ENCODE data around the gene MRGPRE.

Gene MRGPRE

DNA sequence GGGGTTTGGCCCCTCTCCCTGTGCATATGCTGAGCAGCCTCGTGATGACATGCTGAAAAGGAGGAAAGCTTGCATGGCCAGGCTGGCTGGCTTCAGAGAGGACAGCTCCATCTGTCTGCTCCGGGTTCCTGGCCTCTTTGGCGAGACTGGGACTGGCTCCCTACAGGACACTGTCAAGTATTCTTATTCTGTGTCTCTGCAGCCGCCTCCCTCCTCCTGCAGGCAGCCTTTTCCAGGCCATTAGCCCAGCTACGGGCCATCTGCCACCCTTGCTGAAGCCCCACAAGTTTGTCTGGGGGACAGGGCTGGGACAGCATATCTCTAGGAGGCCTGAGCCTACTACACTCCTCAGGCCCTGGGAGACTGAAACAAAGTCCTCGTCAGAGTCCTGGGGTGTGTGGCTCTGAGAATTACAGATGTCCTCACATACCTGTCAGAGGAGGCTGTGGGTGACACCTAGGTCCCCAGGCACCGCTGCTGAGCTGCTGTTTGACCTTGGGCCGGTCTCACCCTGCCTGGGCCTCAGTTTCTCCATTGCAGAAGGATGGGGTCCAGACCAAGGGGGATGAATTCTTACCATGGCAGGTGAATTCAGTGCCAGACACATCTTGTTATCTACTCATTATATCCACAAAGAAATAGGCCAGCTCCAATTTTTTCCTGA, 24.6 kb downstream of the MRGPRE start:
- no peak for DNase-seq

DNA sequence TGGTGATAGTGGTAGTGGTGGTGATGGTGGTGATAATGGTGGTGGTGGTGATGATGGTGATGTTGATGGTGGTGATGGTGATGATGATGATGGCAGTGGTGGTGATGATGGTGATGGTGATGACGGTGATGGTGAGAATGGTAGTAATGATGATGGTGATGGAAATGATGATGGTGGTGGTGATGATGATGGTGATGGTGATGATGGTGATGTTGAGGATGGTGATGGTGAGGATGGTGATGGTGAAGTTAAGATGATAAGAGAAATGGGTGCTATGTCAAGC, 25.4 kb downstream of the MRGPRE start:
- DNase-seq = no peak

DNA sequence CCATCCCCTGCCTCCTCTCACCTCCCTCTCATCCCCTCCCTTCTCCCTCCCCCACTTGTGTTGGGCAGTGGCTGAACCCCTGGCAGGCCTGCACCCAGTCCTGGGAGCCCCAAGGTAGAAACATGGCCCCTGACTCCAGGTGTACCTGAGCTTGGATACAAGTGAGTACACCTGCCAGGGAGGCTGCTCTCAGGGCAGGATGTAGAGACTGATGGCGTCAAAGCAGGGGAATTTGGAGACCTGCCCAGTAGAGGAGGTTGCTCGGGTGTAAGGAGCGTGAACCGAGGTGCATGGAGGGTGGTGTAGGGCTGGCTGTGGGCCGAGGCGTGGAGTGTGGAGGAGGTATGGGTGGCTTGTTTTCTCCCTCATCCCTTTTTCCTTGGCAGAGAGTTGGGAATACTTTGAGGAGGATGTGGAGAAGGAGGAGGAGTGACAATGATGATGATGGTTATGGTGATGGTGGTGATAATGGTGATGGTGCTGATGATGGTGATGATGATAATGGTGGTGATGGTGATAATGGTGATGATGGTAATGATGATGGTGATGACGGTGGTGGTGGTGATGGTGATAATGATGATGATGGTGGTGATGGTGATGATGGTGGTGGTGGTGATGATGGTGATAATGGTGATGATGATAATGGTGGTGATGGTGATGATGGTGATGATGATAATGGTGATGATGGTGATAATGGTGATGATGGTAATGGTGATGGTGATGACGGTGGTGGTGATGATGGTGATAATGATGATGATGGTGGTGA, 25.9 kb downstream of the MRGPRE start:
- DNase-seq = no peak

DNA sequence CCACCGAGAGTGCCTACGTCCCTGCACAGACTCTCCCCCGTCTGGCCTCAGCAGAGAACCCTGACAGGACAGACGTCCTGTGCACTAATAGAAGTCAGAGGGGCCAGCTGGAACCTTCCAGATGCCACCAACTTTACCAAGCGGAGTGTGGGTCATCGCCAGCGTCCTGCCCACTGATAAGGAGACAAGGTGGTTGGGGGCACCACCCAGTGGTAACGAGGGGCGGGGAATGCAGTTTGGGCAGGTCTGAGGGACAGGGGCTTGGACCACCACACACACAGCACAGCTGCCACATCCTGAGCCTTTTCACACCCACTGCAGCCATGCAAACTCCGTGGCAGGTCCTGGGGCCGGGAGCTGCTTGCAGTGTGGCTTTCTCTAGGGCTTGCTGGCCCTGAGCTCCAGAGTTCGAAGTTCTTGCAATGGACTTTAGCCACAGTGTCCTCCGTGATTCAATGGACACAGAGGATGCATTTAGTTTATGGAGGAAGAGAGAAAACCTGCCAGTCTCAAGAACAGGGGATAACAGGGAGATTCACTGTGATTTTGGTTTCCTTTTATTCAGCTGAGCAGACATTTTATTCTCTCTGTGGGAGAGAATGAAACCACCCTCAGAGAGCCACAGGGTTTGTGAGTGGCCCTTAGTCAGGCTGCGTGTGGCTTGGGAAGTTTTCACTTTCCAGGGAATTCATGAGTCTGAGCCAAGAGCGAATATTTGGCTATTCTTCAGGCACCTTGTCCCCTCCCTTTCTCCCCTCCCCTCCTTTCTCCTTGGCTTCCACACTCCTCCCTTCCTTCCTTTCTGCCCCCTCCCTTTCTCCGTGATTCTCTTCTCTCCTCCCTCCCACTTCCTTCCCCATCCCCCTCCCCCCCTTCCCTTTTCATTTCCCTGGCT, 26.7 kb downstream of the MRGPRE start:
- no peak for DNase-seq

DNA sequence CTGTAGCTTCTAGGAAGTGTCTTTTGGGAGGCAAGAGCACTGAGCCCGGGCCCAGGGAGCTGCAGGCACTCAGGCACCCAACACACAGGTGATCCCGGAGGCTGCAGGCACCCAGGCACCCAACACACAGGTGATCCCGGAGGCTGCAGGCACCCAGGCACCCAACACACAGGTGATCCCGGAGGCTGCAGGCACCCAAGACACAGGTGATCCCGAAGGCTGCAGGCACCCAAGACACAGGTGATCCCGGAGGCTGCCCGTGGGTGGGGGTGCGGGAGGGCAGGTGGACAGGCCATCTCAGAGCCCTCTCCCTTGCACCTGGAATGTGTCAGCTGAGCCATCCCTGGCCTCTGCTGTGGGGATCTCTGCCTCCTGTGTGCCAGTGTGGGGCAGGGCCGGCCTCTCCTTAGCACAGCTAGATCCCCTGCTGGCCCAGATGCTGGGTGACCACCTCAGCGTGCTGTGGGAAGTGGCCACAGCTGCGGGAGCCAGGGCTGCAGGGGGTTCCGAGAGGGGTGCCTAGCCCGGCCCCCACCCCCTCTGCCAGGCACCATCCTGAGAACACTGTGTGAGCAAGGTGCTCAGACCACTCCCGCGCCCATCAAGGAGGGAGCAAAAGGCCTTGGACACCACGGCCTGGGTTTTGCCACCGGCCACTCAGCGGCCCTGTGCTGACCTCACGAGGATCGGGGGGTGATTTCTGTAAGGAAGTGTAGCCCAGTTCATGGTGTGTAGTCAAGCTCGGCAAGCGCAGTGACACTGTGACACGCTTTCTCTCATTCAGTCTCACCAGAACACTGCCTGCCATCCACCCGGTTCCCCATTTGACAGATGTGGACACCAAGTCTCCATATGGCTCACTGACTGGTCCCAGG, 27.8 kb downstream of the MRGPRE start:
- DNase-seq = no peak

DNA sequence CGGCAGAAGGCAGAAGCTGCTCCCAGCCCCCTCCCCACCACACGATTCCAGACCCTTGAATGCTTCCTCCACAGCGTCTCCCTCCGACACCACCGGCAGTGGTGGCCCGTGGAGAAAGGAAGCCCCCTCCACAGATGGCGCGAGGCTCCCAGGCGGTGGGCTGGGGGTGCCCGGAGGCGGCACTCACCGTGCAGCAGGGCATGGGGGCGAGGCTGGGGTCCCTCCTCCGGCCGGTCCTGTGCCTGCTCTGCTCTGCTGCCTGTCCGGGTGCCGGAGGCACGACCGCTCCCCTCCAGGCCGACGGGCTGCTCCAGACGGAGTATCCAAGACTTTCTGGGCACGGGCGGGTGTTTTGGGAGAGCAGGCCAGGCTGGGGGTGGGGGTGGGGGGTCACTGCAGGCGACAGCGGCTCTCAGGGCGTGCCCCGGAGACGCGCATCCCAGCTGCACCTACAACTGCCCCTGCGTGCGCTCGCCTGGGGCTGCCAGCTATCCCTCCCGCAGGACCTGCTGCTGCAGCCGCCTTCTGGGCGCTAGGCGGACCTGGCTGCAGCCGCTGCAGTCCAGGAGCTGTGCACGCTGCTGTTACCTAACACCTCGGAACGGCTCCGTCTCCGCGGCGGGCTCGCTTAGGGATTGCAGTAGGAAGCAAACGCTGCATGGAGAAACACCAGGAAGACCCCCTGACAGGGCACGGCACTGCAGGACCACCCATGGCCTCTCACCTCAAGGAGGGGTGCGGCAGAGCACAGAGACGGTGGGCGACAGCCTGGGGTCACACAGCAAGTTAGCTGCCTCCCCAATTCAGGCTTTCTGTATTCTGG, 28.8 kb downstream of the MRGPRE start:
- no peak for DNase-seq

DNA sequence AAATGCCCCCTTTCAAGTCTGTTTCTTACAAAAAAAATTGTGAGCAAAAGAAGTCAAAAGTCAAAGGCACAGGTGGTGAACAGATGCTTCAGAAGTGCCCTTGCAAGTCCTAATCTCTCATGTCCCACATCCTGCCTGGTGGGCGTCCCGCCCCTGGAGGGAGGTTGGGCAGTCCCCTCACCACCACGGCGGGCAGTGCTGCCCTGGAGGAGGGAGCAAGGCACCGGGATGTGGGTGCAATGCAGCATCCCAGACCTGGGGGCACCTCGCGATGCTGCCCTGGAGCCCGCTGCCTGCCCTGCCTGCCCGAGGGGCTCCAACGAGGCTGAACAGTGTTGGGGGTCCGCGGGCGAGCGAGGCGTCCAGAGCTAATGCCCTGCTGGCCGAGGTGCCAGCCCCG, 29.5 kb downstream of the MRGPRE start:
- no peak for DNase-seq

DNA sequence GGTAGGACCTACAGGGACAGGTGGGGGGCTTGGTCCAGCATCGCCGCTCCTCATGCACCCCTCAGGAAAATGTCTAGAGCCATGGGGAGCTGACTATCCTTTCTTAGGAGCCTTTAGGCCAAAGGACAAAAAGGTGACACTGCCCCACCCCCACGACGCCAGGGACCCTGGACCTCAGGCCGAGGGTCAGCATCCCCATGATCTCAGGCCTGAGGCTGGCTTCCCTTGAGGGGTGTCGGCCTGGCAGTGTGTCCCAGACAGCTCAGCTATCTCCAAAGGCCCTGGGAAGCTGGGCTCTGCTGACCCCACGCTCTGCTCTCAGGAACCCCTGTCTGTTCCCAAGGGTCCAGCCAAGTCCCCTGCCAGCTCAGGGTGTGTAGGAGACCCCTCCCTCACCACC, 29.9 kb downstream of the MRGPRE start:
- no peak for DNase-seq

DNA sequence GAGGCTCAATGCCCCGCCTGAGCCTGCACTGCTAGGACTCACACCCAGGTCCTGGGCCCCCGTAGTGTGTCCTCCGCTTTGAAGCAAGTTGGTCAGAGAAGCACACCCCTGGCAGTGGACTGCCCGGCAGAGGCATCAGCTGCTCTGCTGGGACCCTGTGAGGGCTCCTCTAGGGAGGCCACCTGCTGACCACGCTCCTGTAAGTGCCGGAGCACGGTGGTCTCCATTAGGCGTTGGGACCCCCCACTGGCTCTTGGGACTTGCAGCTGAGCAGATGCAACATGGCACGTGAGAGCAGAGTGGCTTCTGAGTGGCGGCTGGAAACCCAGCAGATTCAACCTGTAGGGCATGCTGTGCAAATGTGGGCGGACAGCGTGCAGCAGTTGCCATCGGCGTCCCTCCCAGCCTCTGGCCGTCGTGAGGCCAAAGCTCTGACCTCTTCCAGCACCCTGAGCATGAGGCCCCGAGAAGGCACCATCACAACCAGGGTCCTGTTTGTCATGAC, 30.5 kb downstream of the MRGPRE start:
- DNase-seq = no peak

DNA sequence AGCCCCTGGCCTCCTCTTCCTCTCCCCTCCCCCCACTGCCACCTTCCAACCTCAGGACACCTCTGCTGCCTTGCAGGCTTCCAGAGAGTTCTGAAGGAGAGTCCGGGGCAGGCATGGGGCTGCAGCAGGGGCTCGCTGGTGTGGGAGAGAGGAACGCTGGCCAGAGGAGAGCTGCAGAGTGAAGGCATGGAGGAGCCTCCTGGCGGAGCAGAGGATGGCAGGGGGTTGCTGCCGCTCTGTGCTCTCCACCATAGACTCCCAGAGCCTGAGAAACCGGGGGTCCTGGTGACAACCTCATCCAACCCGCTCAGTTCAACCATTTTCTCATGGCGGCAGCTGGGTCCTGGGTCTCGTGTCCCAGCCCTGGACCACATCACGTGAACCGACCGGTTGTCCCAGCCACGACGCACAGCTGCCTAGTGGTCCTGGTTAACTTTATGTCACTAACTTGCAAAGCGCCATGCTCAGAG, 31.1 kb downstream of the MRGPRE start:
- no peak for DNase-seq

DNA sequence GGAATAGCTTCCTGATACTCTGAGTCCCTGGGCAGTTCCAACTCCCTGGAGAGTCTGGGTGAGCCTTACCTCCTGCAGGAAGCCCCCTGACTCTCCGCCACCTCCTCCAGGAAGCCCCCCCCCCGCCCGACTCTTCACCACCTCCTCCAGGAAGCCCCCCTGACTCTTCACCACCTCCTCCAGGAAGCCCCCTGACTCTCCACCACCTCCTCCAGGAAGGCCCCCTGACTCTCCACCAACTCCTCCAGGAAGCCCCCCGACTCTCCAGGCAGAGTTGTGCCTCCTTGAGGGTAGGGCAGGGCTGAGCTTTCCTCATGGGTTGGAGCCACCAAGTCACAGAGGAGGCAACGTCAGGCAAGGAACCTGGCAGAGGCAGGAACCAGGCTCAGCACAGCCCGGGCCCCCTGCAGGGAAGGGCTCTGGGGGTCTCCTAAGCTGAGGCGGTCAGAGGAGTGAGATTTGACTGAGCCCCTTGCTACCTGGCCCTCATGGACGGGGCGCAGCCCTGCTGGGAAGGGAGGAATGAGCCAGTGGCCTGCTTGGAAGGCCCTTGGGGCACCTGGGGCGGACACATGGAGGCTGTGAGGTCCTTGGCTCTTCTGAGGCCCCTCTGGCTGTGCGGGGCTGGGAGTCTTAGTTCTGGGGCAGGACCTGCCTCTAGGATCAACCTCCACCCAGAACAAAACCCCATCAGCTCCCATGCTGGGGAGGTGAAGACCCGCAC, 31.7 kb downstream of the MRGPRE start:
- DNase-seq = no peak

DNA sequence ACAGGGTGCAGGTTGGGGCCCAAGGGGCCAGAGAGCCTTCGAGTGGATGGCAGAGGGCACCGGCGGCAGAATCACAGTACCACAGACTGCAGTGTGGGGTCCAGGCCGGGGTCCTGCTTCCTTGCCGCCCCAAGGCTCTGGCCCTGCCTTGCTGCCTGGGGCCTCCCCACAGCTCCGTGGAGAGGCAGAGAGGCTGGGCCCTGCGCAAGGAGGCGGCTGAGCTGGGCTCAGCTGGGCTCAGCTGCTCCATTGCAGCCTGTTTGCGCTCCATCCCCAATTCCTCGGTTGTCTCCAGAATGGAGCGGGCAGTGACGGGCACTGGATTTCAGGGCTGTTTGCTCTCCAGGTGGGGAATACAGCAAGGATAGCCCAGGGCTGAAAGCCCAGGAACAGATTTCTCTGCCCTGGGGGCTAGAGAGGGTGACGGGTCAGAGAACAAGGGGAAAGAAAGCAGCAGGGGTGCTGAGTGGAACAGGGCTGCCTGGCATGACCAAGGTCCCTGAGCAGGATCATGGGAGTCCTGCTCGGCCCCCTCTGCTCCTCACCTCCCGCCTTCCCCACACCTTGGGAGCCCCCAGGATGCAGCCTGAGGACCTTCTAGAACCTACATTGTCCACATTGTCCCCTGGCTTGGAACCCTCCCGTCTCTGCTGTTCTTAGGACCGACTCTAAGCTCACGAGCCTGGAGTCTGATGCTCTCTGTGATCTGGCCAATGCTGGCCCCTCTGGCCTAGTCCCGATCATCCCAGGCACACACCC, 32.5 kb downstream of the MRGPRE start:
- DNase-seq = no peak

DNA sequence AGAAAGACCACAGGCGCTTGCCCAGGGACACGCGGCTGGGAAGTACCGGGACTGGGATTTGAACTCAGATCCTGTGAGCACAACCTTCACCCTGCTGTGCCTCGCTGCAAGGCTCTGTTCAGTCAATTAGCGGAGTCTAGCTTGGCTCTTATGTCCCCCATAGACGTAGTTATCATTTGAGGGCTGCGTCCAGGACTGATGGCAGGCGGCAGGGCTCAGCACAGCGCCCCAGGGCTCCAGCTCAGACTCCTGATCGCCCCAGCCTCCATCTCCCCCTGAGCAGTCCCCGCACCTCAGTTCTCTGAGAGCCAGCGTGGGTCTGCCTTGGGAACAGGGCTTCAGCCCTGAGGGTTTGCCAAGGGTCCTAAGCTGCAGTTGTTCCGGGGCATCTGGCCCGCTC, 33.4 kb downstream of the MRGPRE start:
- no peak for DNase-seq

DNA sequence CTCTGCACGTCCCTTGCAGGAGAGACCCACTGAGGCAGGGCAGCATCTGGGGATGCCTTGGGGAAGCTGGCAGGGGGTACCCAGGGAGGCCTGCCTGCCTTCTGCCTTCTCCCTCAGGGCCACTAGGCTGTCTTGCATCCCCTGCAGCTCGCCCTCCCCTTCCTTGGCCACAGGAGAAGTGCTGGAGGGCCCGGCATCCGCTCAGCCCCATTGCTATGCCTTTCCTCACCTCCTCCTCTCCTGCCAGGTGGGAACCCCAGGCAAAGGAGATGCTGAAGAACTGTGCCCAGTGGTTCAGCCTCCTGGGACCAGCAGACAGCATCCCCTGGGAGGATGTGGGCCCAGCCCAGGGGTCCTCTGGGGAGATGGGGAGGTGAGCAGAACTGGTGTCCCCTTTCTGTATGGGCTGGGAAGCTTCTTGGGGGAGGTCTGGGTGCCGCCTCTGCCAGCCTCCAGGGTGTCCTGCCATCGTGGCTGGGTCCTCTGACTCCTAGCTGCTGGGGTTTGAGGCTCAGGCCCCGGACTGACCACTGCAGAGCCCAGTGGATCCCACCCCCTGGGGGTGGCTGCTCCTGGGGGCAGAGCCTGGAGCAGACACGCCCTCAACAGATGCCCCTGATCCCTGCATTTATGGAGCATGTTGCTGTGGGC, 34.2 kb downstream of the MRGPRE start:
- DNase-seq = no peak

DNA sequence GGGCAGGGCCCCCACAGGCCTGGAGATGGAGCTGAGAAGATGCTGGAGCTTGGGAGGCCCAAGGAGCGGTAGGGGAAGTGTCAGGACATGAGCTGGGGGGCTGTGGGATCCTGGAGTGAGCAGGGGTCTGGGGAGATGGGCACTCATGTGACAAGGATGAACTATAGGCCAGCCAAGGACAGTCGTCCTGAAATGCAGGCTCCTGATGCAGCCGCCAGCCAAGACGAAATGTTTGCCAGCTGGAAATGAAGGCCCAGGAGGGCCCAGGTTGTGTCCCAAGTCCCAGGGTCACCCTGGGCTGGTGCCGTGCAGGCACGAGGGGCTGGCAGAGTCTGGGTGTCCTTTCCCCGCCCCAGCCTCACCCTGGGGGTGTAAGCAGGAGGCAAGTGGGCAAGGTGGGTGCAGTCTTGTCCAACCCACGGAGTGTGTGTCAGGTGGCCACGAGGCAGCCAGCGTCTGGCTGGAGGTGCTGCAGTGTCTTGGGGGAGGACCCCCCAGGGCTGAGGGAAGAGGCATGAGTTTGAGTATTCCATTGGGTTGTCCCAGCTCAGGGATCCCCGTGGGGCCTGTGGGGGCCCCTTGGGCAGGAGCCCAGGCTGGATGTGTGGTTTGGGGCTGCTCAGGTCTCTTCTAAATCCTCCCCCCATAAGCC, 35.0 kb downstream of the MRGPRE start:
- DNase-seq = no peak

DNA sequence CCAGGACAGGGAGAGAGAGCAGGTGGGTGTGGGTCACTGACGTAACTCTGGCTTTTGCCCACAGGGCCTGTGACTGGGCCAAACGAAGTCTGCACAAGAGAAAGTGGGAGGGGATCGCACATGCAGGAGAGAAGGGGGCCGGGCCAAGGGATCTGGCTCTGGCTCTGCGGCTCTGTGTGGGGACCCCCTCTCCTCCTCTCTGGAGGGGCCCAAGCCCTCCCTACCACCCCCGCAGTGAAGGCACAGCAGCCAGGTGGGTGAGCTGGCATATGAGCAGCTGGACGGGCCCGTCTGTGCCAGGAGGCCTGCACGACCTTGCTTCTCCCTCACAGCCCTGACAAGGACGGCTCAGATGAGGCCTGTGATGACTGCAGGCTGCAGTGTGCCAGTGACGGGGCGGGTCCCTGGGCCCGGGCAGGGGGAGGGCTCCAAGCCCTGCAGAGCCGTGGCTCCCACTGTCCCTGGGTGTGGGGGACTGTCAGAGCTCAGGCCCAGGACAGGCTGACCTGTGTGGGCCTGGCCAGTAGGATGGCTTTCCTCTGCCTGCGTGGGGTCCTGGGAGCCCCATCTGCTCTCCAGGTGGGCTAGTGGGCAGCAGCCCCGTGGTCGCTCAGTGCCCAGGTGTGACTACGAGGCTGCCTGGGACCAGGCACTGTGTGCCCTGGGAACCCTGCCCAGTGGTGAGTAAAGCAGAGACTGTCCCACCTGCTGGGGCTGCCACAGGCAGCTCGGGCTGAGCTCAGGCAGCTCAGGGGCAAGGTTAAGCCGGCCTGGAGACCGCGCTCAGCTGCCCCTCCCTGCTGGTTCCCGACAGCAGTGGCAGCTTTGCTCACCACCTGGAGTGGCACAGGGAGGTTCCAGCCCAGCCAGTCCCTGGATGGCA, 35.8 kb downstream of the MRGPRE start:
- DNase-seq = no peak

DNA sequence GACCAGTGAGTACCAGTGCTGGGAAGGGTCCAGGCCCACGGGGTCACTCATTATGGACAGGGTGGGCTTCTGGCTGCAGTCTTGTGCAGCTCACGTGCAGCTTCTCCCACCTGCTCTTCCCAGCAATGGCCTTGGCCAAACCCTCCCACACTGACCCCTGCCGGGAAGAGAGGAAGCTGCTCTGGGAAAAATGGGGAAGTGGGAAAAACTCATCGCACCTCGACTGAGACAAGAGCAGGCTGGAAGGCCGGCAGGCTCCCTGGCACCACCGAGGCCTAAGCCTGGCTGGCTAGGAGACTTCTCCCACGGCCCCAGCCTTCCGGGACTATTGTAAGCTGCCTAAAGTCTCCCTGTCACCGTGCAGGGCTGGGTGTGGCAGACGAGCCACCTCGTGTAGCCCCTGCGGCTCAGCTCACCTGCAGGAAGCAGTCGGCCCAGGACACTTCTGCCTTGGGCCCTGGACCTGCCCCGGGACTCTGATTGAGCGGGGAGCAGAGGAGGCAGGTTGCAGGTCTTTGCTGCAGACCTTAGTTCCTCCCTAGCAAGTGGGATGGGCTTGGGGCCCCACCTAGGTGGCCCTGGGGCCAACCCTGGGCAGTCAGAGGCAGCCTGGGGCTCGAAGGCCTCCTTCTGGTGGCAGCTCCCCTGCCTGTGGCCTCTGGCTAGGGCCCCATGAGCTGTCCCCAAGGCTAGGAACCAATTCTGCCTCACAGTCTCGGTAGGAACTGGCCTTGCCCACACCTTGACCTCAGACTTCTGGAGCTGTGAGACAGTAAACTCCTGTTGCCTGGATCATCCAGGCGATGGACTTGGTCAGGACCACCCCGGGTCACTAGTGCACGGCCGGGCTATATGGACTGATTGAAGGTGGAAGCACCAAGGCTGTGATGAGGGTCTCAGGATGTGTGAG, 36.7 kb downstream of the MRGPRE start:
- no peak for DNase-seq

All from activated CD4-positive, alpha-beta T cell treated with anti-CD3 and anti-CD28 coated beads, Interleukin-2, Interleukin-6, amounts not matched to agents 100 ng/mL and 50 ng/mL, durations not matched to agents 16 hours and 8 hours (primary cell).